KMS-11 (cell line): ENCODE measurements around the gene ADAMTS2.

ENCODE experiments used
- H2AFZ ChIP-seq: fragments of 200-600 bp; sonication (generic); 2 replicates; pipeline ENCODE4 v1.6.1; 2016; ENCODE audit warnings: antibody characterized with exemption, mixed run types, low read depth
- H3K27ac ChIP-seq: fragments of 200-600 bp; sonication (generic); 2 replicates; pipeline ENCODE4 v1.6.1; 2016; ENCODE audit warnings: mild to moderate bottlenecking, mixed run types
- H3K27me3 ChIP-seq: fragments of 200-600 bp; sonication (generic); 2 replicates; pipeline ENCODE4 v1.6.1; 2017; ENCODE audit warnings: mild to moderate bottlenecking, low read depth, mixed run types, moderate library complexity; ENCODE audit not compliant: insufficient read depth
- H3K36me3 ChIP-seq: fragments of 200-600 bp; sonication (generic); 2 replicates; pipeline ENCODE4 v1.6.1; 2017; ENCODE audit warnings: mild to moderate bottlenecking, mixed run types; ENCODE audit not compliant: insufficient read depth
- H3K4me1 ChIP-seq: fragments of 200-600 bp; sonication (generic); 2 replicates; pipeline ENCODE4 v1.6.1; 2016; ENCODE audit warnings: mild to moderate bottlenecking, low read depth, mixed run types; ENCODE audit not compliant: poor library complexity, severe bottlenecking
- H3K4me2 ChIP-seq: fragments of 200-600 bp; sonication (generic); 2 replicates; pipeline ENCODE4 v1.7.0; 2016; ENCODE audit warnings: mild to moderate bottlenecking, mixed run types
- H3K4me3 ChIP-seq: fragments of 200-600 bp; sonication (generic); IDR thresholded peaks from 2 replicates; pipeline ENCODE4 v1.6.1; 2017; ENCODE audit warnings: low read depth, low read length, mixed read lengths; ENCODE audit not compliant: insufficient read depth
- H3K79me2 ChIP-seq: fragments of 200-600 bp; sonication (generic); 2 replicates; pipeline ENCODE4 v1.6.1; 2016; ENCODE audit warnings: low read depth, mixed run types; ENCODE audit not compliant: insufficient read depth
- H3K9ac ChIP-seq: fragments of 200-600 bp; sonication (generic); 2 replicates; pipeline ENCODE4 v1.6.1; 2016; ENCODE audit warnings: mild to moderate bottlenecking, mixed run types
- H4K20me1 ChIP-seq: fragments of 200-600 bp; sonication (generic); 2 replicates; pipeline ENCODE4 v1.6.1; 2016; ENCODE audit warnings: mild to moderate bottlenecking, mixed run types; ENCODE audit not compliant: insufficient read depth
- CTCF ChIP-seq: fragments of 200-600 bp; sonication (generic); conservative IDR thresholded peaks from 2 replicates; pipeline ENCODE4 v1.6.1; 2017; ENCODE audit warnings: low read depth, mild to moderate bottlenecking, antibody characterized with exemption, low read length, moderate library complexity, mixed read lengths

Gene ADAMTS2

GRCh38 chr5:179343719-179344430, 1.4 kb downstream of the ADAMTS2 start:
- no peak overlapping the region for H2AFZ ChIP-seq
- H3K79me2 ChIP-seq, result no peaks in the 10 kb centered on the region
- H3K27ac ChIP-seq, result no peak overlapping the region
- H3K4me3 ChIP-seq, result no peak overlapping the region
- no peaks in the 10 kb centered on the region for H3K36me3 ChIP-seq
- no peaks in the 10 kb centered on the region; the same call in 1 of the 2 replicates for H3K27me3 ChIP-seq
- H3K4me1 ChIP-seq, result no peaks in the 10 kb centered on the region
- no peak overlapping the region for H3K9ac ChIP-seq
- H3K4me2 ChIP-seq, result no peak overlapping the region
- no peak for TF ChIP-seq CTCF
- H4K20me1 ChIP-seq, result no peaks in the 10 kb centered on the region

GRCh38 chr5:179343021-179343718, 2.1 kb downstream of the ADAMTS2 start:
- Histone ChIP-seq H3K9ac (no peak overlapping the region), H3K27ac (no peak overlapping the region), H3K36me3 (no peaks in the 10 kb centered on the region)

GRCh38 chr5:179342577-179342976, 2.7 kb downstream of the ADAMTS2 start:
- no peak overlapping the region for H2AFZ ChIP-seq
- no peak for TF ChIP-seq CTCF
- no peaks in the 10 kb centered on the region for H4K20me1 ChIP-seq
- H3K27ac ChIP-seq, result no peak overlapping the region
- no peak overlapping the region for H3K9ac ChIP-seq
- no peaks in the 10 kb centered on the region for H3K79me2 ChIP-seq
- H3K4me3 ChIP-seq, result no peak overlapping the region
- H3K4me2 ChIP-seq, result no peak overlapping the region
- no peaks in the 10 kb centered on the region; the same call in 1 of the 2 replicates for H3K27me3 ChIP-seq
- H3K4me1 ChIP-seq, result no peaks in the 10 kb centered on the region
- no peaks in the 10 kb centered on the region for H3K36me3 ChIP-seq

More at GRCh38 chr5:179343021-179343718, 2.1 kb downstream of the ADAMTS2 start:
- Histone ChIP-seq H3K4me2 (no peak overlapping the region), H2AFZ (no peak overlapping the region), H3K79me2 (no peaks in the 10 kb centered on the region), H3K27me3 (no peaks in the 10 kb centered on the region; the same call in 1 of the 2 replicates), H3K4me1 (no peaks in the 10 kb centered on the region), H4K20me1 (no peaks in the 10 kb centered on the region), H3K4me3 (no peak overlapping the region)
- TF ChIP-seq CTCF, result no peak

- H3K4me1 ChIP-seq, result no peaks in the 10 kb centered on the region
- no peak overlapping the region for H3K4me2 ChIP-seq
- H3K4me3 ChIP-seq, result no peak overlapping the region
- H3K36me3 ChIP-seq, result no peaks in the 10 kb centered on the region
- H3K9ac ChIP-seq, result no peak overlapping the region
- no peaks in the 10 kb centered on the region for H3K79me2 ChIP-seq
- no peak overlapping the region for H3K27ac ChIP-seq
- no peak overlapping the region for H2AFZ ChIP-seq
- H4K20me1 ChIP-seq, result no peaks in the 10 kb centered on the region
- no peaks in the 10 kb centered on the region; the same call in 1 of the 2 replicates for H3K27me3 ChIP-seq
- no peak for TF ChIP-seq CTCF
These were observed 4.8 kb downstream of the ADAMTS2 start for GRCh38 chr5:179340465-179340864.
